AG04450 (cell line): ENCODE data around the gene ARHGAP23. TPM values are rescaled to one million over a fixed set of nuclear protein-coding genes. Genes with fewer than 3 reads are reported as not detected.
A peak's percentile ranks its signal among the peaks of the same experiment; 100 is the strongest.

Experiments used
- CTCF ChIA-PET: fragments of 300-600, 350-600 bp; formaldehyde crosslinking; extraction: SDS; loops from one replicate; lab custom pipeline; 2022; ENCODE audit warnings: antibody characterized with exemption, inconsistent platforms; lab: Charles Lee
- POLR2A ChIA-PET: fragments of 350-600 bp; formaldehyde crosslinking; extraction: SDS; loops from one replicate; lab custom pipeline; 2021; ENCODE audit warnings: antibody characterized with exemption, inconsistent platforms; lab: Yijun Ruan, JAX
- DNase-seq: peaks from one replicate; pipeline ENCODE4 v3.0.0-alpha.2; 2011; ENCODE audit warnings: low read depth, low spot score
- H3K27ac ChIP-seq: one replicate; pipeline ENCODE4 v1.5.1; 2012; ENCODE audit warnings: low read depth, low read length, control low read depth
- H3K27me3 ChIP-seq: one replicate; pipeline ENCODE4 v1.6.0; 2012; ENCODE audit warnings: low read length; ENCODE audit not compliant: control insufficient read depth, insufficient read depth
- H3K4me3 ChIP-seq: 2 replicates; pipeline ENCODE4 v1.5.1; 2011; ENCODE audit warnings: mild to moderate bottlenecking, low read depth, low read length, control low read depth
- H3K9me3 ChIP-seq: 2 replicates; pipeline ENCODE4 v1.5.1; 2012; ENCODE audit warnings: low read length; ENCODE audit not compliant: control insufficient read depth, insufficient read depth
- polyA plus RNA-seq: library from polyadenylated mRNA; depleted of rRNA; stranded (reverse); fragments of >200 nt; gene quantifications from 2 replicates; pipeline ENCODE4 v1.2.3, GENCODE V29; 2011
- TF ChIP-seq, protein P1 (sequence below): IDR thresholded peaks from 2 replicates; pipeline ENCODE4 v1.5.1; 2011; ENCODE audit warnings: low read depth, low read length, control low read depth, inconsistent platforms

ARHGAP23 gene
- polyA plus RNA-seq, 1 experiment: 14.1 TPM

DNA sequence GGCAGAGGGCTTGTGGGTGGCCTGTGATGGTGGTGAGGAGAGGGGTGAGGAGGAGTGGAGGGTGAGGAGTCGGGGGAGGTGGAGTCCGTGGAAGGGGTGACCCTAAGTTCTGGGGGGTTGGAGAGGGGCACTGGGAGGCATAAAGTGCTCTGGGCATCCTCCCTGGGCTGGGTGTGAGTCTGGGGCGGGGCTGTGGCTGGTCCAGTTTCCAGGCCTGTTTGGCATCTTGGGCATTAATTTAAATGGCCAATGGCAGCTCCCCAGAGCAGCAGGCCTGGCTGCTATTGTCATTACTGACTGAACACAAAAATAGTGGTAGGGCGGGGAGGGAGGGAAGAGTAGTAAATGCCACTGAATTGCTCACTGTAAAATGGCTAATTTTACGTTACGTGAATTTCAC, 7.7 kb upstream of the ARHGAP23 start:
- peaks cover 28% of the 10 kb centered on the region for H3K27me3 ChIP-seq
- H3K27ac ChIP-seq: no peak overlapping the region
- no peak overlapping the region for H3K4me3 ChIP-seq
- TF ChIP-seq, protein P1, sequence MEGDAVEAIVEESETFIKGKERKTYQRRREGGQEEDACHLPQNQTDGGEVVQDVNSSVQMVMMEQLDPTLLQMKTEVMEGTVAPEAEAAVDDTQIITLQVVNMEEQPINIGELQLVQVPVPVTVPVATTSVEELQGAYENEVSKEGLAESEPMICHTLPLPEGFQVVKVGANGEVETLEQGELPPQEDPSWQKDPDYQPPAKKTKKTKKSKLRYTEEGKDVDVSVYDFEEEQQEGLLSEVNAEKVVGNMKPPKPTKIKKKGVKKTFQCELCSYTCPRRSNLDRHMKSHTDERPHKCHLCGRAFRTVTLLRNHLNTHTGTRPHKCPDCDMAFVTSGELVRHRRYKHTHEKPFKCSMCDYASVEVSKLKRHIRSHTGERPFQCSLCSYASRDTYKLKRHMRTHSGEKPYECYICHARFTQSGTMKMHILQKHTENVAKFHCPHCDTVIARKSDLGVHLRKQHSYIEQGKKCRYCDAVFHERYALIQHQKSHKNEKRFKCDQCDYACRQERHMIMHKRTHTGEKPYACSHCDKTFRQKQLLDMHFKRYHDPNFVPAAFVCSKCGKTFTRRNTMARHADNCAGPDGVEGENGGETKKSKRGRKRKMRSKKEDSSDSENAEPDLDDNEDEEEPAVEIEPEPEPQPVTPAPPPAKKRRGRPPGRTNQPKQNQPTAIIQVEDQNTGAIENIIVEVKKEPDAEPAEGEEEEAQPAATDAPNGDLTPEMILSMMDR: no peak
- H3K9me3 ChIP-seq: no peaks in the 10 kb centered on the region; the same call in 1 of the 2 replicates
- no peak for DNase-seq
- ChIA-PET CTCF (interaction anchor here (1.2 to 2.2 kb wide), 2 partner anchors 71 to 89 kb away, joined by 5 to 11 read pairs; no protein-coding TSS in a partner anchor), POLR2A (no interaction called here)

DNA sequence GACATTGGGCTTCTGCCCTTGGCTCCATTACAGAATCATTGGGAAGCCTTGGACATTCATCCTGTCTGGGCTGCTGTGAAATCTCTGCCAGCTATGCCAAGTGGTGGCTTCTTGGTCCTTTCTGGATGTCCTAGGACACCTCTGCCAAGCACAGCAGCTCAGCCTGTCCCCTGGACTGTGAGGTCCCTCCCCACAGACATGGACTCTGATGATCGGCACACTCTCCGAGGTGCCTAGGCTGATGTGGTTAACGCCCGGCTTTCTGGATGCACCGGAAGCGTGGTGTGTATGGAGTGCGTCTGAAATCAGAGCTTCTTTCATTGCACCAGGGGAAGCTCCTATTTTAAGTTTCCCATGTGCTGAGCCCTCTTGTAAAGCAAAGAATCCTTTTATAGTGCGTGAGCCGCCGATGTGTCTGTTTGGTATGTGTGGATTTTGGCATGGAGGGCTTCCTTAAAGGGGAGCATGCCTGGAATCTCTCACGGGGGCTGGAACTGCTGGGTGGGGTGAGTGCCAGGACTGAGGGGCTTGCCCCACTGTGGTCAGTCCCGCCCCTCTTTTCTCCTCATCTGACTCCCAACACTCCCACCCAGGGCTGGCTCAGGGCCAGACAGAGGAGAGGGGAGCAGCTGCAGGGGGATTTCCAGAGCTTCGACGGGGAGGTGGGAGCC, 7.0 kb upstream of the ARHGAP23 start:
- CTCF ChIA-PET: interaction anchor here (1.0 to 2.2 kb wide), 8 partner anchors 11 to 247 kb away, joined by 3 to 11 read pairs (median 3); no protein-coding TSS in a partner anchor
- TF ChIP-seq, protein P1: no peak
- no peaks in the 10 kb centered on the region; the same call in 1 of the 2 replicates for H3K9me3 ChIP-seq
- POLR2A ChIA-PET: interaction anchor here (0.6 kb wide), 1 partner anchor 75 kb away, joined by 5 read pairs; no protein-coding TSS in a partner anchor
- DNase-seq: peak; percentile 44
- H3K27me3 ChIP-seq: peaks cover 28% of the 10 kb centered on the region
- peak overlapping the region; percentile 22 for H3K27ac ChIP-seq
- H3K4me3 ChIP-seq: 0 out of 2 replicates have a peak overlapping the region, but pooled peaks have one; percentile 2

- peak overlapping the region; percentile 21 for H3K27ac ChIP-seq
- no peaks in the 10 kb centered on the region; the same call in 1 of the 2 replicates for H3K9me3 ChIP-seq
- no peak overlapping the region for H3K4me3 ChIP-seq
- TF ChIP-seq, protein P1: no peak
- CTCF ChIA-PET: interaction anchor here (0.9 to 1.4 kb wide), 9 partner anchors 10 to 246 kb away, joined by 3 to 7 read pairs (median 3); no protein-coding TSS in a partner anchor
- POLR2A ChIA-PET: interaction anchor here (0.6 kb wide), 1 partner anchor 76 kb away, joined by 5 read pairs; no protein-coding TSS in a partner anchor
- peaks cover 28% of the 10 kb centered on the region for H3K27me3 ChIP-seq
- DNase-seq: no peak
These were observed 6.1 kb upstream of the ARHGAP23 start for GRCh38 chr17:38421871-38422827.

DNA sequence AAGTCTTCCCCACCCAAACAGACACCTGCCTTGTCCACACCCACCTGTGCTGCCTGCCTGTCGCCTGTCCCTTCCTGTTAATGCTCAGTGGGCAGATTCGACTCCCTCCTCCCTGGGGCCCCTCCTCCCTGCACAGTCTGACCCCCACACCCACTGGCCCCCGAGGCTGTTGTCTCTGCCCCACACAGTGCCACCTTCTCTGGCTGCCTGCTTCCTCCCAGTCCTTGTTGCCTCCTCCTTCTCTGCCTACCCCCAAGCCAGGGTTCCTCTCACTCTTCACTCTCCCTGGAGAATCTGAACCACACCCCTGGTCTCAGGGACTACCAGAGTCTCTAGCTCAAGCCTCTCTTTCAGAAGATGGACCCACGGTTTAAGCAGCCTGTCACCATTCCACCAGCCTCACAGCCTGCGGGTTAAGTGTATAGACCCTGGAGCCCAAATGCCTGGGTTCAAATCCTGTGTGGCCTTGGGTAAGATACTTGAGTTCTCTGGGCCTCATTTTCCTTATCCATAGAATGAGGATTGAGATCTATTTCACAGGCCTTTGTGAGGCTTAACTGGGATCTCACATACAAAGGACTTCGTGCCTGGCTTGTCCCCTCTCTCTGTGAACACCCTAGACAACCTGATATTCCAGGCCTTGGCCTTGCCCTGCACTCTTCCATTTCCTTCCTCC, 3.8 kb upstream of the ARHGAP23 start:
- CTCF ChIA-PET: interaction anchor here (0.6 to 1.9 kb wide), 16 partner anchors 8 to 244 kb away, joined by 3 to 6 read pairs (median 4); partner anchors contain the start of gene SOCS7
- POLR2A ChIA-PET: interaction anchor here (0.6 to 0.8 kb wide), 2 partner anchors 85 to 94 kb away, joined by 4 read pairs; no protein-coding TSS in a partner anchor

More for the DNA sequence above, 3.8 kb upstream of the ARHGAP23 start:
- Histone ChIP-seq H3K4me3 (no peak overlapping the region), H3K27ac (no peak overlapping the region), H3K27me3 (peaks cover 9% of the 10 kb centered on the region), H3K9me3 (no peaks in the 10 kb centered on the region)
- TF ChIP-seq, protein P1: no peak
- DNase-seq: no peak
